ENCODE results near the gene RER1.

DNA sequence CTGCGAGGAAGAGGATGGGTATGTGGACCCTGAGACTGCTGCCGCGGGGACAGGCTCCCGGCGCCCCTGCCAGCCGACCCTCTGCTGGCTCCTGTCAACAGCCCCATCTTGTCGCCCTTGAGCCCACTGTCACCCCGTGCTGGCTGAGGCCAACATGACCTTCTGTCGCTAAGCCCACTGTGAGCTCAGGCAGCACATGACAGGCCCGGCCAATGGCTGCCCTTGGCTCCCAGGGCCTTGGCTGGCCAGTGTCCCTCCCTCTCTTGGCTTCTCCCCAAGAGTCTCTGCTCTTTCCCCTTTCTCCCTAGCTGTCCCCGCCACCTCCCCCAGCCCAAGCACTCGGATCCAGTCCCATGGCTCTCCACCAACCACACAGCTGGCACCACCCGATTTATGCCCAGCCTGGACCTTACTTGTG, 17.2 kb downstream of the RER1 start:
- TF ChIP-seq CTCF (IDR thresholded peaks at IDR 0.05 in 4 of 5, conservative IDR thresholded peaks at IDR 0.05 in 1 of 5) (no peak), POLR2A (IDR thresholded peaks at IDR 0.05) (no peak)

All from gastrocnemius medialis (tissue), 4 donors.